Measurements from ENCODE around the gene HSBP1L1.
"Not testable (repeated sequence)": the region's sequence is repeated elsewhere in the genome, so short reads cannot be mapped to it uniquely, and the experiment has no call there.

The HSBP1L1 gene

GRCh38 chr18:79945118-79946042, 19.1 kb upstream of the HSBP1L1 start:
- DNase-seq = no peak

DNA sequence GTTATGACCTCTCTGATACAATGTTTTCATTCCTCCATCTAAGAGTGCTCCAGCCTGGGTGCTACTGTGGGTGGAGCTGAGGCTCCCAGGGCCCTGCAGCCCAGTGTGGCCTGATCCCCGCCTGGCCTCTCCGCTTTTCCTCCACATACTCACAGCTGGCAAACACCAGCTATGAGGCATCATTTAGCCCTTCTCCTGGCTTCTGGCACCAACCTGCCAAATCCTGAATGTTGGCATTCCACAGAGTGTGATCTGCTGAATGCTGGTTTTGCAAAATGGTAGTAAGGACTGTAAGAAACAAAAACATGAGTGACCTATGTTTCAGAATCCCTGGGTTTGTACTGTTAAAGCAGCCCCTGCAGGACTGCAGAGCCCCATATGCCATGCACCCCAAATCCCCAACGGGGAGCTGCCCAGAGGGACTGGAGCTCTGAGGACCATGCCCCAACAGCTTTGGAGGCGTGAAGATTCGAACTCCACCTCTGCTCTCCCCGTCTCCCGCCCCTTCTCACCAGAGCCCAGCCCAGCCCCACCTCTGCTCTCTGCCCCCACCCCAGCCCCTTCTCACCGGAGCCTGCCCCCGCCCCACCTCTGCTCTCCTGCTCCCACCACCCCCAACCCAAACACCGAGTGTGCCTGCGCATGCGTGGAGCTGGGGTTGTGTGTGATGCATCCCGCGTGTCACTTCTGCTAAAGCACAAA, 17.2 kb upstream of the HSBP1L1 start:
- no peak for DNase-seq

GRCh38 chr18:79947881-79948610, 16.4 kb upstream of the HSBP1L1 start:
- no peak for DNase-seq

- no peak for DNase-seq
Observed at GRCh38 chr18:79948719-79949411, 15.6 kb upstream of the HSBP1L1 start.

DNA sequence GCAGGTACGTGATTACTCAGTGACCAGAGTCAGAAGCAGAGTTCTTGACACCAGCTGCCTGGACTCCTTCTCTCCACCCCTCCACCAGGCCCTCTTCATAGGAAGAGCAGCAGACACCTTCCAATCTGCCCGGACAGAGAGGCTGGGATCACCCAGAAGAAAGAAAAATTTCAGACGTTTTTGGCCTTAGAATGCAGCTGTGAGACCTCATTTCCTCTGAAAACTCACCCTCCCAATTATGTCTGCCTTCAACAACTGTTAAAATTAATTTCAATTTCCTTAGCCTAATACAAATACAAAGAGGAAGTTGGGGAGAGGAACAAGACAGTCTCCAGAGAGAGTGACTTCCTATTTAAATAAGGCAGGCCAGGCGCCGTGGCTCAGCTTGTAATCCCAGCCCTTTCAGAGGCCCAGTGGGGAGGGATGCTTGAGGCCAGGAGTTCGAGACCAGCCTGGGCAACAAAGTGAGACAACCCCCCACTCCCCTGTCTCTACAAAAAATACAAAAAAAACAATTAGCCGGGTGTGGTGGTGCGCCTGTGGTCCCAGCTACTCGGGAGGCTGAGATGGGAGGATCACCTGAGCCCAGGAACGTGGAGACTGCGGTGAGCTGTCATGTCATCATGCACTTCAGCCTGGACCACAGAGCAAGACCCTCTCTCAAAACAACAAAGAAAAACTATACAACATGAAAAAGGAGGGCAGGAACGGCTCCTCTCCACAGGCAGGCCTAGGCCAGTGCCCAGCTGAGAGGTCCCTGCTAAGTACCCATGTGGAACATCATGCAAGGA, 14.6 kb upstream of the HSBP1L1 start:
- no peak for DNase-seq

DNA sequence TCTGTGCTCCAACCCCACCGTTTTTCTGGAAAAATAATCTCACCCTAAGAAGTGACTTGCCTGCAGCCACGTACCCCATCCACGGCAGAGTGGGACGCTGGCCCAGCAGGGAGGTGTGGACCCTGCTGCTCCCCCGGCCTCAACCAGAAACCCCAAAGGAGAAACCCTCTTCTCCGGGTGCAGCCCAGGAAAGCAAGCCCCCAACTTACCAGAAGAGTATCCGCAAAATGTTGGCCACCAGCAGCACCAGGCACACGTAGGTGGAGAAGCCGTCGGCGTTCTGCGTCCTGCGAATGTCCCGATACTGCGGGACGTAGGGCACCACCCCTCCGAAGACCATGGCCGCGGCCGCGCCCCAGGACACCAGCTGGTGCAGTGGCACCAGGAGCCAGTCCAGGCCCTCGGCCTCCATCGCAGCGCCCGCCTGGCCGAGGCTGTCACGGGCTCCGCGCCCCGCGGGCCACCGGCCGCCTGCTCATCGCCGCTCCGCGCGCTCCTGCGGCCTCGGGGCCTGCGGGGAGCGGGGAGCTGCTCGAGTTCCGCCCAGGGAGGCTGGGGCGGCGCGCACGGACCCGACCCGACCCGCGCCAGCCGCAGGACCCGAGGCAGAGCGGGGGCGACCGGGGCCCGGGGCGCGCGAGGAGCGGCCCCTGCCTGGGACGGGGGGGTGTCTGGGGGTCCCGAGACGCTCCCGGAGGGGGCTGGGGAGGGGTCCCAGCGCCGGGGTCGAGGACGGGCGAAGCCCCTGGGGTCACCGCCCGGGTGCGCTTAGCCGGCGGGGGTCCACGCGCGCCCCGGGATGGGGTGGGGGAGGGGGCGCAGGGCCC, 13.7 kb upstream of the HSBP1L1 start:
- no peak for DNase-seq

DNA sequence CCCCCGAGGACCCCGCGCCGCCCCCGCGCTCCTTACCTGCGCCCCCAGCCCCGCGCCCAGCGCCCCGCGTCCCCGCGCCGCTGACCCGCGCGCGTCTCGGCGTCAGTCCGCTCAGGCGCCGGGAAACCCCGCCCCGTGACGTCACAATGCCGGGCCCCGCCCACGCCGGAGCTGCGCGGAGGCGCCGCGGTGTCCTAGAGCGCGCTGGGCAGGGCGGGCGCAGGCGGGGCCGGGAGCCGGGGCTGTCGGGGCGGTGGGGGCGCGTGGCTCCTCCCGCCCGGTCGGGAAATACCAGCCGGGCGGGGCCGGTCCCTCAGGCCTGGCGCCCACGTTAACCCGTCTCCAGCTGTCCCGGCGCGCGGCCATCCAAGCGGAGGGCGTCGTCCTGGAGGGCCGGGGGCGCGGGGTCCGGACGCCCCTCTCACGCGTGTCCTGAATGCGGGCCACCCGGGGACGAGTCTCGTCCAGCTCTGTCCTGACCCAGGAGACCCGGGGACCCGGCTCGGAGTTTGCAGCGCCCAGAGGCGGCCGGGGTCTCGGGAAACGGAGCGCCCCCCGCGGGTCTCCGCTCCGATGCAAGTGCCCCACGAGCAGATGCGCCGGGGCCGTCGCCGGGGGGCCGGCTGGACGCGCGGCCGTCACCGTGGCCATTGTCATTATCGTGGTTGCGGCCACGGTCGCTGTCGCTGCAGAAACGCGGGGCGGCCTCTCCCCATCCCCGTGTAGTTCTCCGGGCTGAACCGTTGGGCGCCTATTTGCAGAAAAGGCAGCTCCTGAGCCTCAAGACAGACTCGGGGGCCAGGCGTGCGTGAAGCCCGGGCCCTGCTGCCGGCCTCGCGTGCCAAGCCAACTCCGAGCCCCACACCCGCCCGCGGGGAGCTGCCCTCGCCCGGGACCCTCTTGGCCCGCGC, 12.6 kb upstream of the HSBP1L1 start, which contains the start of gene SLC66A2:
Gene SLC66A2, minus strand, starts transcription at position 109 of the 911 bp plus-strand sequence. CDS start 727 bp downstream, outside the sequence.
- no peak for DNase-seq

DNA sequence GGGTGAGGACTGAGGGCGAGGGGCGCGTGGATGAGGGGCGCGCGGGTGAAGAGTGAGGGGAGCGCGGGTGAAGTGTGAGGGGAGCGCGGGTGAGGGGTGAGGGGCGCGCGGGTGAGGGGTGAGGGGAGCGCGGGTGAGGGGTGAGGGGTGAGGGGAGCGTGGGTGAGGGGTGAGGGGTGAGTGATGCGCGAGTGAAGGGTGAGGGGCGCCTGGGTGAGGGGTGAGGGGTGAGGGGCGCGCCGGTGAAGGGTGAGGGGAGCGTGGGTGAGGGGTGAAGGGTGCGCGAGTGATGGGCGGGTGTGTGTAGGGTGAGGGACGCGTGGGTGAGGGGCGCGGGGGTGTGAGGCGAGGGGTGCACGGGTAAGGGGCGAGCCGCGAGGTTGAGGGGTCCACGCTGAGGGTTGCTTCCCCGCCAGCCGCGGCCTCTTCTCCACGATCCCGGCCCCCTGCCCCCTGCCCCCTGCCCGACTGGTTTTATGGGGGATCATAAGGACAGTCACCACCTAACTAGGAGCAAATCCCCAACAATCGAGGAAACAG, 11.9 kb upstream of the HSBP1L1 start:
- DNase-seq = no peak

GRCh38 chr18:79952996-79953559, 11.4 kb upstream of the HSBP1L1 start:
- DNase-seq = no peak

GRCh38 chr18:79953971-79954651, 10.3 kb upstream of the HSBP1L1 start:
- no peak for DNase-seq

DNA sequence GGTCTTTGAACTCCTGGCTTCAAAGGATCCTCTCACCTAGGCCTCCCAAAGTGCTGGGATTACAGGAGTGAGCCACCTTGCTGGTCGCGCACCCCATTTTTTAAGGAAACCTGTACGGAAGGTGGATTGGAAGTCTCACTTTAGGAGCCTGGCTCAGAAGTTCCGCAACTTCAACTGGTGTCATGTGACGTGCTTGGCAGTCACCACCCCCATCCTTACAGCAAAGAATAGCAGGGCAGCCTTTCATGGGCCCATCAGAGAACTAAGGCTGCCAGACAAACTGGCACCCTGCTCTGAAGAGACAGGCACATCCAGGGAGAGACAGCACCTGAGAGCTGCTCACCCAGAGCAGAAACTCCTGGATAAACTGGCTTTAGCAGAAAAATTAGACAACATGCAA, 9.7 kb upstream of the HSBP1L1 start:
- DNase-seq = no peak

DNA sequence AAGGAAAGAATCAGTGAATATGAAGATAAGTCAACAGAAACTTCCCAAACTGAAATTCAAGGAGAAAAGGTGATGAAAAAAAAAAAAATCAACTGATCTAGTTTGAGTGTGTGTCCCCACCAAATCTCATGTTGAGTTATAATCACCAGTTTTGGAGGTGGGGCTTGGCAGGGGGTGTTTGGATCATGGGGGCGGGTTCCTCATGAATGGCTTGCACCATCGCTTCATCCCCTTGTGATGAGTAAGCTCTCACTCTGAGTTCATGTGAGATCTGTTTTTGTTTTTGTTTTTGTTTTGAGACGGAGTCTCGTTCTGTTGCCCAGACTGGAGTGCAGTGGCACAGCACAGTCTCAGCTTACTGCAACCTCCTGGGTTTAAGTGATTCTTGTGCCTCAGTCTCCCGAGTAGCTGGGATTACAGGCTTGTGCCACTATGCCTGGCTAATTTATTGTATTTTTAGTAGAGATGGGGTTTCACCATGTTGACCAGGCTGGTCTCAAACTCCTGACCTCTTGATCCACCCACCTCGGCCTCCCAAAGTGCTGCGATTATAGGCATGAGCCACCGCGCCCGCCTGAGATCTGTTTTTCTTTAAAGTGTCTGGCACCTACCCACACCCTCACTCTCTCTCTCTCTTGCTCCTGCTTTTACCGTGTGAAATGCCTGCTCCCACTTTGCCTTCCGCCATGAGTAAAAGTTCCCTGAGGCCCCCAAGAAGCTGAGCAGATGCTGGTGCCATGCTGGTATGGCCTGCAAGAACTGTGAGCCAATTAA, 9.0 kb upstream of the HSBP1L1 start:
- no peak for DNase-seq

DNA sequence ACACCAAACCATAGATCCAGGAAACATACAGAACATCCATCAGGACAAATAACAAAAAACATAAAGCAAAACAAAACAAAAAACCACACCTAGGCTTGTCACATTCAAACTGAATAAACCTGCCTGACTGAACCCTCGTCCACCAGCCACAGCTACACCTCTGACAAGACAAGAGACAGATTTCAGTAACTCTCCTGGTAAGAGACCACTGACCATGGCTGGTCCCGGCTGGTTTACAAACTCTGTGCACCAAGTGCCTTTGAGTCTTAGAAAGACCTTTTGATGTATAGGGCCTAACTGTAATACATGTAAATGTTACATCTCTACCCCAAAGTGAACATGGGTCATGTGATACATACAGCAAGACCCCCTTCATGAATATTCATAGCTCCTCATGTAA, 8.2 kb upstream of the HSBP1L1 start:
- no peak for DNase-seq

DNA sequence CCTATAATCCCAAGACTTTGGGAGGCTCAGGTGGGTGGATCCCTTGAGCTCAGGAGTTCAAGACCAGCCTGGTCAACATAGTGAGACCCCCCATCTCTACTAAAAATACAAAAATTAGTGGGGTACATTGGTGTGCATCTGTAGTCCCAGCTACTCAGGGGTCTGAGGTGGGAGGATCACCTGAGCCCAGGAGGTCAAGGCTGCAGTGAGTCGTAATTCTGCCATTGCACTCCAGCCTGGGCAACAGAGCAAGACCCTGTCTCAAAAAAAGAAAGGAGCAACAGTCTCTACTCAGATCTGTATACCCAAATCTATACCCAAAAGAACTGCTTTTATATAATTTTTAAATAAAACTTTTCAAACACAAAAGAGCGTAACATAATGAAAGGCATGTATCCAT, 5.5 kb upstream of the HSBP1L1 start:
- no peak for DNase-seq

DNA sequence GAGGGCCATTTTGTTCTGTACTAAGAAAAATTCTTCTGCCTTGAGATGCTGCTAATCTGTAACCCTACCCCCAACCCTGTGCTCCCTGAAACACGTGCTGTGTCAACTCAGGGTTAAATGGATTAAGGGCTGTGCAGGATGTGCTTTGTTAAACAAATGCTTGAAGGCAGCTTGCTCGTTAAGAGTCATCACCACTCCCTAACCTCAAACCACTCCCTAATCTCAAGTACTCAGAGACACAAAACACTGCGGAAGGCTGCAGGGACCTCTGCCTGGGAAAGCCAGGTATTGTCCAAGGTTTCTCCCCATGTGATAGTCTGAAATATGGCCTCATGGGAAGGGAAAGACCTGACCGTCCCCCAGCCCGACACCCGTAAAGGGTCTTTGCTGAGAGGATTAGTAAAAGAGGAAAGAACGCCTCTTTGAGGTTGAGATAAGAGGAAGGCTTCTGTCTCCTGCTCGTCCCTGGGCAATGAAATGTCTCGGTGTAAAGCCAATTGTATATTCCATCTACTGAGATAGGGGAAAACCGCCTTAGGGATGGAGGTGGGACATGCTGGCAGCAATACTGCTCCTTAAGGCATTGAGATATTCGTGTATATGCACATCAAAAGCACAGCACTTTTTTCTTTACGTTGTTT, 4.2 kb upstream of the HSBP1L1 start:
- not testable (repeated sequence) for DNase-seq

GRCh38 chr18:79960921-79961526, 3.4 kb upstream of the HSBP1L1 start:
- no peak for DNase-seq

Measured in NCI-H2081 treated with DMSO at 0.1 percent for 48 hours (cell line).